NCI-H82 treated with DMSO at 0.1 percent for 48 hours (cell line): ENCODE results near the gene CEACAM18.
A peak's percentile ranks its signal among the peaks of the same experiment; 100 is the strongest.
"Not testable (repeated sequence)": the region's sequence is repeated elsewhere in the genome, so short reads cannot be mapped to it uniquely, and the experiment has no call there.

Source experiments
- DNase-seq: peaks from one replicate; lab custom pipeline; 2025; ENCODE audit not compliant: unreplicated experiment; lab: John Stamatoyannopoulos, UW

Gene CEACAM18

DNA sequence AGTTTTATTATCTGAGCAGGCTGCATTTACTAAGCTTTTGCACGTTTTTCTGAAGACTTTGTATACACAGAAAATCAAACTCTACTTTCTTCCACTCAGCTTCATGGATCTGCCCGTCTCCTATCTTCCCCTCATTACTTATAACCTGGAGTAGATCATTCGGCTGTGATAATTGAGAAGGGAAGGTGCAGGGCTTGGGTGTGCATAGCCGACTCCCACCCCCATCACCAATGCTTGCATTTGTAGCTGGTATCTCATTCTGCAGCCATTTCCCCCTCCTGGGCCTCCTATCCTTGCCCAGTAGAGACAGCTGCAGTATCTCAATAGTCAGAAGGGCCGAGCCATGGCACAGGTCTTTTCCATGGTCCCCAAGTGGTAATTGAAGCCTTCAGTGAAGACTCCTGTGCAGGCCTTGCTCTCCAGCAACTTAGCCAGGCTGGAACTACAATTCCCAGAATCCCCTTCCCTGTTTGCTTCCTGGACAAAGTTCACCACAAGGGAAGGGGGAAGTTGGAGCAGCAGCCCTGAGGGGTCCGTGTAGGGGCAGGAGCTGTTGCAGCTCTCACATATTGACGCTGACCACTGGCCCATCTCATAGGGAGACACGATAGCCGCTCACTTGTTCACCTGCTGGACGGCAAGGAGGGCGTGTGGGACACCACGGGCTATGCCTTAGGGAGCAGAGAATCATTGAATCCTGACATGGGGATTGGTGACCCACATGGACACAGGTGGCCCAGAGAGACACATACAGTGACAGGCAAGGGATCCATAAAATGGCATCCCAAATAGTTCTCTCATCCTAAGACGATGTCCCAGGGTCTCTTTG is 18.0 kb upstream of the CEACAM18 start:
- no peak for DNase-seq

DNA sequence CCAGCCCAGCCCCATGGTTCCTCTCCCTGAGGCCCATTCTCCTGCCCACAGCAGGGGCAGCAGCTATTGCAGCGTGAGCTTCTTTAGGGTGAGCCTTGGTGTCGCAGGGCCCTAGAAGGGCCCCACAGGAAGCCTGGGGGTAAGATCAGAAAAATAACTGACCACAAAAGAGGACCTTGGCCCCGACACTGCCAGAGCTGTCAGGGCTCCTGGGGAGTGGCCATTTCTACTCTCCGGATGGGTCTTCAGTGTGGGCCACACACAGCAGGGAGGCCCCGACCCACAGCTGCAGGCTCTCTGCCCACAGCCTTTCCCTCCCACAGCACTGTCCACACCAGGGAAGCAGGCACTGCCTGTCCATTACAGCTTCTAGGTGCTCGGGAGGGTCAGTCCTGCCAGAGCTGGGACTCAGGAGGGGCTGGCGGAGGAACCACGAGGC is 16.6 kb upstream of the CEACAM18 start:
- no peak for DNase-seq

DNA sequence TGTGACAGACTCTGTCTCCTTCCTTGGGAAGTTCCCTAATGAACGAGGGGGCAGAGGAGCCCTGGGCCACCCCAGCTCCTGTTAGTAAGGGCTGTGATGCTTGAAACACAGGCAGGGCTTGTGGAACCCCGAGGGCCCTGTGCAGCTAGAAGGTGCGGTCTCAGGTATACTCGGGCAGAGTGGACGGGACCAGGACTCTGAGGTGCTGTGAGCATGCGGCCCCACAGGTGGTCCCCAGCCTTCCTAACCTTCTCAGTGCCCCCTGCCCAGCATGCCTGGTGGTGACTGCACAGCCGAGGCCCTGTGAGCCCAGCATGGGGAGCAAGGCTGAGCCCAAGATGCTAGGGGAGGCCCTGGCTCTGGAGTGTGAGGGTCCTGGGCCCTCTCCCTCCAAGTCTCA is 16.1 kb upstream of the CEACAM18 start:
- DNase-seq, result no peak

DNA sequence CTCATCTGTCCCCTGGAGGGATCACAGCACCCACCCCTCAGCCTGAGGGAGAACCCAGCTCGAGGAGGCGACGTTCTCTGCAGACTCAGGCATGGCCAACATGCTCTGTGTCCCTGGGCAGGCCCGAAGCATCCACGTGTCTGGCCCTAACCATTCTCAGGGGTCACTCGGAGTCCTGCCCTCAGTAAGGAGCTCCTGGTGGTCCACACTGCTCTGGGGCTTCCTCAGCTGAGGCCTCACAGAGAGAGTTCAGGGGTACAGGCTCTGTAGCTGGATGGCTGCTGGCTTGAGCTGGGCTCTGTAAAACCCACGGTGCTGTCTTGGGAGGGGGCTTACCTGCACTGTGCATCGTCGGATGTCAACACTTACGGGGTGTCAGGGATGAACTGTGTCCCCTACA is 15.7 kb upstream of the CEACAM18 start:
- no peak for DNase-seq

DNA sequence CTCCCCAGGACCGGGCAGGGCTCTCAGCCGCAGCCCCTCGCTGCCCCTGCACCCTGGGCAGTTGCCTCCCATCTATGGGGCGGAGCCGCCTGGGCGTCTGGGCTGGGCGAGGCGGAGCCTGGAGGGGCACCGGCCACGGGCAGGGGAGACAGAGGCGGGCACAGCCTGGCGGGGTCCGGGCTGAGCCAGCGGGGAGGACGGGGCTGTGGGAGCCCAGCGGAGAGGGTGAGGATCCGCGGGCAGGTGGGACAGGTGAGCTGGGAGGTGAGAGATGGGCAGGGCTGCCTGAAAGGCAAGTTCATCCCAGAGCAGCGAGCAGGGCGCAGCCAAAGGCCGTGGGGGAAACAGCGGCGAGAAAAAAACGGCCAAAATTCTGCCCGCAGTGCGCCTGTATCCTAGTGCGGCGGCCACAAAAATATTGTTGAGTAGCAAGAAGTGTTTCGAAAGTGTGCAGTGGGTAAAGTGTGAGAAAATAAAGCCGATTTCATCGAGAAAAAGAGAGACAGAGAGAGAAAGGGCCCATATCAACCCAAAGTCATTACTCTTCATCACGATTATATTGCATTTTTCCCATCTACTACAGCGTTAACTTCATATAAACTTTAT is 14.3 kb upstream of the CEACAM18 start:
- DNase-seq, result not testable (repeated sequence)

DNA sequence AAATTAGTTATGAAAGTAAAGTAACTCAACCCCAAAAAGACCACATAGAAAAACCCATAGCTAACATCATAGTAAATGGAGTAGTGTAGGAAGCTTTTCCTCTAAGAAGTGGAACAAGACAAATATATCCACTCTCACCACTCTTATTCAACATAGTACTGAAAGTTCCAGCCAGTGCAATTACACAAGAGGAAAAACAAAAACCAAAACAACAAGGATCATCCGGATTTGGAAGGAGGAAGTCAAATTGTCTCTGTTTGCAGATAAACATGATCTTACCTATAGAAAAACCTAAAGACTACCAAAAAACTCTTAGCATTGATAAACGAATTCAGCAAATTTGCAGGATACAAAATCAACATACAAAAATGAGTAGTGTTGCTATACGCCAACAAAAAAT is 11.6 kb upstream of the CEACAM18 start:
- no peak for DNase-seq

DNA sequence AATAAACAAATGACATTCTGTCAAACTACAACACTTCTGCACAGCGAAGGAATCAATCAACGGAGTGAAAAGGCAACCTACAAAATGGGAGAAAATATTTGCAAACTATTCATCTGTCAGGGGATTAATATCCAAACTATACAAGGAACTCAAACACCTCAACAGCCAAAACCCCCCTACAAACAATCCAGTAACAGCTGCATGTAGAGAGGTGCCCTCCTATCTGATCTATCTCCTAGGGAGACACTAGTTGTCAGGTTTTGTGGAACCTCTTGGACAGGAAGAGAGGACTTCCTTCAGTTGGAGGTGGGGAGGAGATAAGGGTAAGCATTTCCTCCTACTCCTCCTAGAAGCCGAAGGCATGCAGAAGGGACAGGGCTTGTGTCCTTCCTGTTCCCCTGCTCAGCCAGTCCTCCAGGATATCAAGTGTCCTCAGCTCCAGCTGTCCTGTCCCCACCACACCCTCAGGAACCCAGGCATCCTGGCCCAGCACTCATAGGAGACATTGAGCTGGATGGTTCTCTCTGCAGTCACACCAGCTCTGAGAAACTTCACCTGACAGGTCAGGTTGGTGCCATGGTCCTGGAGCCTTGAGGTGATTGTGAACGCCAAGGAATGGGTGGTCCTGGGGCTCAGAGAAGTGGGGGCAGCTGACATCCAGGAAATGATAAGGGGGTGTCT is 10.3 kb upstream of the CEACAM18 start:
- no peak for DNase-seq

DNA sequence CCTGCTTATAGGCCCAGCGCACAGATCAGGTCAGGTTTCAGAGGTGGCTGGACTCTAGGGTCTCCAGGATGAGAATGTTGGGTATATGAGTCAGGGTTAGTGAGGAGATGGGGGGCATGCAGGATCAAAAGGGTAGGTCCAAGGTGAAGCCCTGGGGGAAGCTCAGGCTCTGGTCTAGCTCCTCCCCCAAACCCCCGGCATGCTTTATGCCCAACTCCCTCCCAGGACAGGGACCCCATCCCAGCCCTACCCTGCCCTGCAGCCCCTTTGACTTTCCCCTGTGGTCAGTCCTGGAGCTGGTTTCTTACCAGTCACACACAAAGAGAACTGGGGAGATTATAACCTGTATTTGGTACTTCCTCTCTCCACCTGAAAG is 9.8 kb upstream of the CEACAM18 start:
- no peak for DNase-seq

DNA sequence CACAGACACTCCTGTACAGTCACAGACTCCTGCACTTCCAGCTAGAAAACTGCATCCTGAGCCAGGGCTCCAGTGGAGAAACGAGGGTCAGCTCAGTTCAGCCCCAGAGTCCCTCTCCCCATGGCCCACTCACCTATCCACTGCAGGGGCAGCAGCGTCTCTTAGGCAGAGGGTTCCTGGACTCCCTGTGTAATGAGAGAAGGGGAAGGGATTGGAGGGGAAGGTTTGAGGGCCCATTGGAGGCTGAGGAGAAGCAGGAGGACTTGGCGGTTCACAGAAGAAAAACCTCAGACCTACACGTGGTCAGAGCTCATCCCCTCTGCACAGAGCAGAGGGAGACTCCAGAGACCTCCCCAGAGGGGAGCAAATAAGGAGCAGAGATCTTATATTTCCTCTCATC is 9.2 kb upstream of the CEACAM18 start:
- DNase-seq, result no peak

DNA sequence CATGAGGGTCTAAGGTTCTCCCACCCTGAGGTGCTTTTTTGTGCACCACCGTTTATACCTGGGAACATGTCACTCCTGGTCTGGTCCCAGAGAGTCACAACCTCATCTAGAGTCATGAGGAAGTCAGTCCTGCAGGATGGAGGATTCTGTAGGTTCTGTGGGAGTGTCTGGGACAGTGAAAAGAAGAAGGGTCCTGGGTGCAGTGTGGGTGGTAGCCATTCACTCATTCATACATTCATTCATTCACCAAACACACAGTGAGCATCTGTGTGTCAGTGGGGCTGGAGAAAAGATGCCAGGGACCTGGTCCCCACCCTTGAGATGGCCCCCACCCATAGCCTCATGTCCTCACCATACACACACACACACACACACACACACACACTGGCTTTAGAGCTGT is 8.7 kb upstream of the CEACAM18 start:
- DNase-seq, result no peak

DNA sequence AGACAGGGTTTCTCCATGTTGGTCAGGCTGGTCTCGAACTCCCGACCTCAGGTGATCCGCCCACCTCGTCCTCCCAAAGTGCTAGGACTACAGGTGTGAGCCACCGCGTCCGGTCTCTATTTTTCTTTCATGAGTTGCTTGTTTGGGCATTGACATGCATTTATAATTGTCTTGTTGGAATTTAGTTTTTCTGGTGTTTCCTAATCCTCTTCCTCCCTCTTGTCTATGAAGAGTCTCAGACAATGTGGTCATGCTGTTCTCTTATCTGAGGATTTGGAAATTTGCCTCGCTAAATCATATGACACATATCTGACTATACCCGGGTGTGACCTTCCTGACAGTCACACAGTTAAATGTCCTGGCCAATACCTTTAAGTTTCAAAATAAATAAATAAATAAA is 7.4 kb upstream of the CEACAM18 start:
- DNase-seq, result no peak

DNA sequence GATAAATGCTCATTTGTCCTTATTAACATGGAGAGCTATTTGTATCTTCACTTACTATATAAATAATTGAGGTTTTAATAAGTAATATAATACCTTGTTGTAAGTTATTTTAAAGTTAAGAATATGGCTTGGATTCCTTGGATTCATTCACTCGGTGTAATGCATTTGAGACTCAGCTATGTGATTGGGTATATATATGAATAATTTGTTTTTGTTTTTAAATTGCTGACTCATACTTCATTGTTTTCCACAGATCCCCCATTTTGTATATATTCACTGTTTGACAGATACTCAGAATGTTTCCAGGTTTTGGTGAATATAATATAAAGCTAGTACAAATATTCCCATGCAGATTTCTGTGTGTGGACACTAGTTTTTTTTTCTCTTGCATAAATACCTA is 6.8 kb upstream of the CEACAM18 start:
- no peak for DNase-seq

DNA sequence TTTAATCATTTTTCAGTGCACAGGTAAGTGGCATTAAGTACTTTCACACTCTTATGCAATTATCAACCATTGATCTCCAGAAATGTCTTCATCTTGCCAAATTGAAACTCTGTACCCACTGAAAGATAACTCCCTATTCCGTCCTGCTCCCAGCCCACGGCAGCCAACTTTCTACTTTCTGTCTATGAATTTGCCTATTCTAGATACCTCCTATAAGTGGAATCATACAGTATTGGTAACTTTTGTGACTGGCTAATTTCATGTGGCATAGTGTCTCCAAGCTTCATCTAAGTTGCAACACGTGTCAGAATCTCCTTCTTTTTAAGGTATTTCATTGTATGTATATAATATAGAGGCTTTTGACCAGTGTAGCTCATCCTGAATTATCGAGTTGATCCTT is 5.7 kb upstream of the CEACAM18 start:
- no peak for DNase-seq

DNA sequence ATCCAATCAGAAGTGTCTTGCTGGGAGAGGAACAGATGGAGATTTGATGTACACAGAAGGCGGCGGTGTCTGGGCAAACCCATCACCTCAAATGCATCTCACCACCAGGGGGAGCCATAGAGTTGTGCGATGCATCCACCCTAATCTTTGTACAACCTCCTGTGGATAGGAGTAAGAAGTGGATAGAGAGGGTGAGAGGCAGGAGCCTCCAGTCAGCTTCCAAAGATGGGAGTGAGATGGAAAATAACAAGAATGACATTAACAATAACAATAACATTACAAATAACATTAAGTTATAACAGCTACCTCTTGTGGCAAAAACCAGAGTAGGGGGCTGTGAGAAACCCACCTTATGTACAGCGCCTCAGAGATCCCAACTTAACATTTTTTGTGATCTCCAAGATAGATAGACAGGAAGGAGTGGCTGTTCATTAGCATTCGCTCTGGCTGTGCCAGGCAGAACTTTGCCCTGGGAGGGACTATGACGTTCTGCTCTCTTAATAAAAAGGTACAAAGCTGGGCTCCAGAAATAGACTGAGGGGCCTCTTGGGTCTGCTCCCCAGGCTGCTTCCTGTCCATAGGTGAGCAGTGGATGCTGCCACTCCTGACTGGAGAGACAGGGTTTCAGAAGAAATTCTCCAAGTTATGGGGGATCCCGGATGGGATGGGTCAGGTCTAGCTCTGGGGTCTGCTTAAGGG is 5.2 kb upstream of the CEACAM18 start:
- DNase-seq, result peak; percentile 73

DNA sequence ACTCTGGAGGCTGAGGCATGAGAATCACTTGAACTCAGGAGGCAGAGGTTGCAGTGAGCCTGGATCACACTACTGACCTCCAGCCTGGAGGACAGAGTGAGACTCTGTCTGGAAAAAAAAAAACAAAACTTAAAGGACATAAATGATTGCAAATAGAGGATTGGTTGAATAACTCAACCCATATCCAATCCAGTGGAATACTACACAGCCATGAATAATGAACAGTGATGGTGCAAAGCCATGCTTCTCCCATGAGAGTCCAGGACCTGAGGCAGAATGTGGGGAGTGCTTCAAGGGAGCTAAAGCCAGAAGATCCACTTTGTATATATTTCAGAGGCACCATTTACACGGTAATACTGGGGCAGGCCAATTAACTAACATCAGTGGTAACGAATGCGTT is 2.2 kb upstream of the CEACAM18 start:
- DNase-seq, result no peak

DNA sequence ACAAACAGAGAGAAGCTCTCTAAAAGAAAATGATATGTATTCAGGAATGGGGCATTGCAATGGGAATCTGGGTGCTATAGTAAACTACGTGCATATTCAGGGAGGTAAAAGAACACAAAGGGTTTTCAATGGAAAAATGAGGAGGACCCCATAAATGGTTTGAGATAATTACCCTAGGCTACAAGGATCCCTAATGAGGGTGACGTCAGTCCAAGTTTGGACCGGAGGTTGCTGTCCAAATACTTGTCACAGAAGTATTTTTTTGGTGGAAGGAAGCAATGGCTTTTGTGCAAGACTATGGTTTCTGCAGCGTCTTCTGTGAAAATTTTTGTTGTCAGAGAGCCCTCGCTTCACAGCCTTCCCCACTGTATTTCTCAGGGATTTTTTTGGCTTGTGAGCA is 995 bp upstream of the CEACAM18 start:
- DNase-seq, result no peak

DNA sequence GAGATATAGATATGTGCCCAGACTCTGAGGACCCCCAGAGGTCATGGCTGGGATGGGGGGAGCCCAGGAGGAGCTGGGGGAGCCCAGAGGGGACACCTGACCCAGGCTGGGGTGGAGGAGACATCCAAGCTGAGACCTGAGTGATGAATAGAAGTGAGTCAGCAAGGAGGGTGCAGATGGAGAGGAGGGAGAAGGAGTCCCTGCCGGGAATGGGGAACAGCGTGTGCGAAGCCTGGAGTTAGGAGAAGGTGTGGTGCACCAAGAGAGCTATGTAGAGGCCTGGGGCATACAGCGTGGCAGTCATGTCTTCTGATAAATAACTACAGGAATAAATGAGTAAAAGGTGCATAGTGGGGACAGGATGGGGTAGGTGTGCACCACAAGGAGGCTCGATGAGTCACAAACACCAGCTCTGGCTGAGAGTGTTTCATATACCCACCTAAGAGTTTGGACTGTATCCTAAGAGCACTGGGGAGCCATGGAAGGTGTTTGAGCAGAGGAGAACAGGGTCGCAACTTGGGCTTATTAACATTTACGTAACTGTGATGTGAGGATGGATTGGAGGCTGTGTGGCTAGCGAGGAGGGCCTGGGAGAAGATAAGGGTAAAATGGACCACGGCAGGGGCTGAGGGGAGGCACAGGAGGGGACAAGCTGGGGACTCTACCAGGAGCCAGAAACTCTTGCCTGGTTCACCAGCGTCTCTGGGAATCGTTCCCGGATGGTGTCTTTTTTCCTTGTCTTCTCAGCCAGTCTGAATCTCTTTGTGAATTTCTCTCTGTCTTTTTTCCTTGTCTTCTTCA is 1.4 kb downstream of the CEACAM18 start:
- no peak for DNase-seq

DNA sequence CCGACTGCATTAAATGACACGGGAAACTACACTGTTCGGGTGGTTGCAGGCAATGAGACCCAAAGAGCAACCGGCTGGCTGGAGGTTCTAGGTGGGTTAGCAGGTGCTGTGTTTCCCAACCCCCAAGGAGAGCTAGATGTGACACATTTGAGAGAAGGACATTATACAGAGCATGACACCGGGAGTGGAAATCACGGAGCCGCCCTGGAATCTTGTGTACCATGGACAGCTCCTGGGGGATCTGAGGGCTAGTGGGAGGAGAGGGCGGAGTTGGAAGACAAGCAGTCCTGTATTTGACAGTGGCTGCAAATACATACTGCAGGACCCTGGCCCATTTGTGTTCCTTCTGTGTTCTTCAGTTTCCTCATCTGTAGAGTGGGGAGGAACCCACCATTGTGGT is 2.3 kb downstream of the CEACAM18 start:
- no peak for DNase-seq

DNA sequence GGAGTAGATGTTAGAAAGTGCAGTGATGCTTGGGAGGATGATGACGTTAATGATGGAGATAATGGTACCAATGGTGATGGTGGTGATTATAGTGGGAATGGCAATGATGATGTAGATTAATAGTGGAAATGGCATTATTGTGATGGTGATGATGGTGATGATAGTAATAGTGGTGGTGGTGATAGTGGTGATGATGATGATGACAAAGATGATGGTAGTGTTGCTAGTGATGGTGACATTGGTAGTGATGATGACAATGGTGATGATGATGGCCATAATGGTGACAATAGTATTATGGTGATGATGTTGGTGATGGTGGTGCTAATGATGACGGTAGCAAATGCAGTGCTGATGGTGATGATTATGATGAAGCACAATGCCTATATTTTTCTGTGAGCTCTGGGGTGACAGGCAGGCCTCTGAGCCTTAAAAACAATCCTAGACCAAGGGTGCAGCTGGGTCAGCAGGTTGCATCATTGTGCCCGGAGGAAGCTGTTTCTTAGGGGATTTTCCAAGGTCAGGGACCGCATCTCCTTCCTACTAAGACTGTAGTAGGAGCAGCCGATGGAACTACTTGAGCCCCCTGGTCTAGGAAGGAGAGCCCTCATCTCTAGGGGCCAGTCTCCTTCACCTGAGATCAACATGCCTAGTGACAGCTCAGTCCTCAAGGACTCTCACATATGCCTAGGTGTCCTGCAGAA is 7.8 kb downstream of the CEACAM18 start:
- DNase-seq, result no peak

DNA sequence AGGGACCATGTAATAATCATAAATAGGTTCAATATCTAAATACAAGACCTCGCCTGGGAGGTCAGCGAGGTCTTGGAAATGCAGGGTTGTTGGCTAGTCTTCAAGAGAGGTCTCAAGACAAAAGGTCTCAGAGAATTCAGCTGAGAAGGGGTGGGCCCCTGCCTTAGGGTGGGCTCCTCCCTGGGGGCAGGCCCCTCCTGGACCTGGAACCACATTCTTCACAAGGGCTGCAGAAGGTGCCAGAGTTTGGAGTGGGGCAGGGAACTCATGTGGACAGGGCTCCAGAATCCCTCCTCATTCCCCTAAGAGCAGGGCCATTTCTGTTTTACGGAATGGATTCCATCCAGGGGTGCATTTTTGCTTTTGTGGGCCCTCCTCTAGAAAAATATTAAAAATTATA is 10.2 kb downstream of the CEACAM18 start:
- no peak for DNase-seq
